Neural crest cell (in vitro differentiated cells): Measurements from ENCODE around the gene HECTD3. TPM values are rescaled to one million over a fixed set of nuclear protein-coding genes. Genes with fewer than 3 reads are reported as not detected.

ENCODE experiments used
- DNase-seq: peaks from one replicate; pipeline ENCODE4 v3.0.0; 2021; ENCODE audit warnings: low read depth, mixed read lengths, low spot score
- H3K27ac Mint-ChIP-seq: one replicate; pipeline ENCODE4 v1.8.0; 2021; ENCODE audit warnings: mild to moderate bottlenecking, mixed read lengths; ENCODE audit not compliant: unreplicated experiment
- H3K27me3 Mint-ChIP-seq: 2 replicates; pipeline ENCODE4 v1.8.0; 2021; ENCODE audit warnings: low read depth, mild to moderate bottlenecking, mixed read lengths
- H3K36me3 Mint-ChIP-seq: 2 replicates; pipeline ENCODE4 v1.8.0; 2021; ENCODE audit warnings: low read depth, mild to moderate bottlenecking, mixed read lengths
- H3K4me1 Mint-ChIP-seq: 2 replicates; pipeline ENCODE4 v1.8.0; 2021; ENCODE audit warnings: mixed read lengths
- H3K4me3 Mint-ChIP-seq: one replicate; pipeline ENCODE4 v1.8.0; 2021; ENCODE audit warnings: mild to moderate bottlenecking, mixed read lengths
- H3K9me3 Mint-ChIP-seq: 2 replicates; pipeline ENCODE4 v1.8.0; 2021; ENCODE audit warnings: mixed read lengths
- long read RNA-seq: library from polyadenylated mRNA; unstranded; transcript quantifications from one replicate; pipeline ENCODE4 v2.0.0, GENCODE V29; 2020
- total RNA-seq: library from RNA; stranded (reverse); gene quantifications from 2 replicates; pipeline ENCODE4 v1.2.1, GENCODE V29; 2021
- TF ChIP-seq, protein P1 (sequence below): fragments of 200-600 bp; sonication (generic); conservative IDR thresholded peaks from 2 replicates; pipeline ENCODE4 v1.5.0; 2021; ENCODE audit warnings: antibody characterized with exemption, mild to moderate bottlenecking

HECTD3 gene
- 26.8 and 29.3 TPM in 2 replicates for total RNA-seq
- long read RNA-seq = 0 reads

DNA sequence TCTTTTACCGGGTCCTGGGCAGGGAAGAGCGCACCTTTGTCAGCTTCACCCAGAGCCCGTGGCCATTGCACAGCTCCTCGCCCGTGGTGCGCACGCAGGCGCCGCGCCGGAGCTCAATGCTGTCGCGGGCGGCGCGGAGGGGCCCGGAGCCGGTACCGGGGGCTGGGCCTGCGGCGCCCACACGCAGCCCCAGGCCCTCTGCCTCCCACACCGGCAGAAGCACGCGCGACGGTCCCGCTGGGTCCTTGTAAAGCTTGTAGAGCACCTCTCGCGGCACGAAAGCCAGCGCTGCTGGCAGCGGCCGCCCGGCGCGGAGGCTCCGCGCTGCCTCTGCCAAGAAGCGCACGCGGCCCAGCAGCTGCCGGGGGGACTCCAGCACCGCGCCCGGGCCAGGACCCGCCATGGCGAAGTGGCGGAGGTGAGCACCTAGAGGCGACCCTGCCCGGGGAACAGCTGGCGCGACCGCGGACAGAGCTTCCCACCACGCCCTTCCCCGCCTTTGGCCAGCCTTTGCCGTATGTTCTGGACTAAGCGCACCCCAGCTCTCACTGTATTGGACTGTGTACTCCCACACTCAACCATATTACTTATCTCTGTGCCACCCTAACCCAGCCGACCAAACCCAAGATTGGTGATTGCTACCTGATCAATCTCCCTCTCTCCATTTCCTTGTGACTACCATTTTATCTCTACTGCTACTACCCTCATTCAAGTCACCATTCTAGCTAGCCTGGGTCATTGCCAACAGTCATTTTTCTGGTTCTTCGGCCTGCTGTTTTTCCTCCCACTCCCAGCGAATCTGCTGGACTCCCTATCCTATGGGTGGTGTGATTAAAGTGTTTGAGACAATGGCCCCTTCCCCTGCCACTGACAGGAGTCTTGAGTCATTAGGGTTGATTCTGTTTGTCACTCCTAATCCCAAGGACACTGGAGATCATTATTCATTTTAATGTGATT is at the start of gene HECTD3:
TSS of gene HECTD3 (minus strand) at position 470 of the 957 bp plus-strand sequence. CDS start at position 403, 67 bp downstream.
- DNase-seq = peak; percentile 59
- Mint-ChIP-seq H3K27me3 (no peaks in the 10 kb centered on the region), H3K9me3 (no peaks in the 10 kb centered on the region), H3K36me3 (no peaks in the 10 kb centered on the region), H3K4me1 (peaks cover 37% of the 10 kb centered on the region), H3K4me3 (peak within 1 kb of the TSS; percentile 94), H3K27ac (peak within 1 kb of the TSS; percentile 76)
- TF ChIP-seq, protein P1, sequence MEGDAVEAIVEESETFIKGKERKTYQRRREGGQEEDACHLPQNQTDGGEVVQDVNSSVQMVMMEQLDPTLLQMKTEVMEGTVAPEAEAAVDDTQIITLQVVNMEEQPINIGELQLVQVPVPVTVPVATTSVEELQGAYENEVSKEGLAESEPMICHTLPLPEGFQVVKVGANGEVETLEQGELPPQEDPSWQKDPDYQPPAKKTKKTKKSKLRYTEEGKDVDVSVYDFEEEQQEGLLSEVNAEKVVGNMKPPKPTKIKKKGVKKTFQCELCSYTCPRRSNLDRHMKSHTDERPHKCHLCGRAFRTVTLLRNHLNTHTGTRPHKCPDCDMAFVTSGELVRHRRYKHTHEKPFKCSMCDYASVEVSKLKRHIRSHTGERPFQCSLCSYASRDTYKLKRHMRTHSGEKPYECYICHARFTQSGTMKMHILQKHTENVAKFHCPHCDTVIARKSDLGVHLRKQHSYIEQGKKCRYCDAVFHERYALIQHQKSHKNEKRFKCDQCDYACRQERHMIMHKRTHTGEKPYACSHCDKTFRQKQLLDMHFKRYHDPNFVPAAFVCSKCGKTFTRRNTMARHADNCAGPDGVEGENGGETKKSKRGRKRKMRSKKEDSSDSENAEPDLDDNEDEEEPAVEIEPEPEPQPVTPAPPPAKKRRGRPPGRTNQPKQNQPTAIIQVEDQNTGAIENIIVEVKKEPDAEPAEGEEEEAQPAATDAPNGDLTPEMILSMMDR = no peak

DNA sequence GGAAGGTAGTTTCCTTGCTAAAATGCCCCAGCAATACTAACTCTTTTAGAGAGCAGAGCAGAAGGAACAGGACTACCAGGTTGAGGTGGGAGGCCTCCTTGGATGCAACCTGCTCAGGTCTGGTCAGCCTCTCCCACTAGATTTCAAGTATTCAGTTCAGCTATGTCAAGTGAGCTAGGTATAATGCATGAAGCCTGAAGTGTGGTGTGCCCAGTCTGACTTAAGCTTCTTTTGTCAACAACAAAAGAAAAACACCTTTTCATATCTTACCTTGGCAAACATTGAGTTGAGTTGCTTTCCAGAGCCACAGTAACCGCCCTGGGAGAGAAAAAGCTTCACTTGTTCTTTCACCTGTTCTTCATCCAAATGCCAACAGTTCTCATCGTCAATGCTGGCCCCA is 48.7 kb upstream of the HECTD3 start:
- no peaks in the 10 kb centered on the region for H3K36me3 Mint-ChIP-seq
- TF ChIP-seq, protein P1 = no peak
- H3K4me3 Mint-ChIP-seq = no peak overlapping the region
- no peak overlapping the region for H3K27ac Mint-ChIP-seq
- H3K9me3 Mint-ChIP-seq = no peaks in the 10 kb centered on the region
- no peaks in the 10 kb centered on the region for H3K4me1 Mint-ChIP-seq
- DNase-seq = no peak
- H3K27me3 Mint-ChIP-seq = no peaks in the 10 kb centered on the region

DNA sequence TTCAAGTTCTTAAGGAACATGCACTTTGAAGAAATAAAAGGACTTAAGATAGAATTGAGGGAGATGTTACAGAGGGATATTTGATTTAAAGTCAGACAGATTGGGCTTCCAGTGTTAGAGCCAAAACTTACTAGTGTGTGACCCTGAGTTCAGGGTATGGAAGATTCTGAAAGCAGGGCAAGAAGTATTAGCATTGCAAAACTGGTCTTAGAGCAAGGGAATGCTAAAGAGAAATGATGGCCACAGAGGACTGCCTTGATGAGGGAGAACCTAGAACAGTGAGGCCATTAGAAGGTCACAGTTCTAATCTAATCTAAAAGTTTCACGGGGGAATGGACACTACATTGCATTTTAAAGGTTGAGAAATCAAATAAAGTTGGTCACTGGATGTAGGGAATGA is 46.4 kb upstream of the HECTD3 start:
- H3K4me1 Mint-ChIP-seq = no peaks in the 10 kb centered on the region
- no peaks in the 10 kb centered on the region for H3K9me3 Mint-ChIP-seq
- no peaks in the 10 kb centered on the region for H3K36me3 Mint-ChIP-seq
- TF ChIP-seq, protein P1 = no peak
- no peak overlapping the region for H3K4me3 Mint-ChIP-seq
- no peaks in the 10 kb centered on the region for H3K27me3 Mint-ChIP-seq
- no peak for DNase-seq
- H3K27ac Mint-ChIP-seq = no peak overlapping the region

DNA sequence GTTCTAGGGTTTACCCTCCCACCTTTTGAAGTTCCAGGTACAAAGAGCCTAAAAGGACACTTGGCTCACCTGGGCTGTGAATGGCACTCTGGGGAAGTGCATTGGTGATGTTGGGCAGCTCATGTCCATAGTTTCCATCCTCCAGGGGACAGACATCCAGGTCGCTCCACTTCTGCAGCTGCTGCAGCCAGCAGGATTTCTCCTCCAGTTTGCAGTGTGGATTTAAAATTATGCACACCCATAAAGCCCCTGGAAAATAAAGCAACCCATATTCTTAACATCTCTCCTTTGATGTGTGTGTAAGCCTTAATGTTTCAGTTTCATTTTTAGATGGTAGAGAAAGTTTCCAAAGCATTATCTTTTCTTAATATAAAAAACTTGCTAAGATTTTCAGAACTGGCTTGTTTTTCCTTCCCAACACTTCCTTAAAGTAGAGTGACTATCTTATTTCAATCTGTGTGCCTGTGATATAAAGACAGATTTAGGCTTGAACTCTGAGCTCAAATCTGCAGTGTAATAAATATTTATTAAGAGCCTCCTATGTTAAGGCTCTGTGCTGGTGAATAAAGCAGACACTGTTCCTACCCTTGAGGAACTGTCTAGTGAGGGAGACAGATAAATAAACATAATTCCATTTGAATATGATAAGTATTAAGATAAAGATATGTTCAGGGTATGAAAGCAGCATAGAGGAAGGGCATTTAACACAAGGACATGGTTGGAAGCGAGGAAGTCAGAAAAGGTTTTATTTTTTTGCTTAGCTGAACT is 40.1 kb upstream of the HECTD3 start:
- Mint-ChIP-seq H3K4me3 (no peak overlapping the region), H3K27me3 (no peaks in the 10 kb centered on the region), H3K36me3 (no peaks in the 10 kb centered on the region), H3K27ac (no peak overlapping the region), H3K4me1 (peaks cover 8% of the 10 kb centered on the region), H3K9me3 (no peaks in the 10 kb centered on the region)
- TF ChIP-seq, protein P1 = no peak
- DNase-seq = no peak

DNA sequence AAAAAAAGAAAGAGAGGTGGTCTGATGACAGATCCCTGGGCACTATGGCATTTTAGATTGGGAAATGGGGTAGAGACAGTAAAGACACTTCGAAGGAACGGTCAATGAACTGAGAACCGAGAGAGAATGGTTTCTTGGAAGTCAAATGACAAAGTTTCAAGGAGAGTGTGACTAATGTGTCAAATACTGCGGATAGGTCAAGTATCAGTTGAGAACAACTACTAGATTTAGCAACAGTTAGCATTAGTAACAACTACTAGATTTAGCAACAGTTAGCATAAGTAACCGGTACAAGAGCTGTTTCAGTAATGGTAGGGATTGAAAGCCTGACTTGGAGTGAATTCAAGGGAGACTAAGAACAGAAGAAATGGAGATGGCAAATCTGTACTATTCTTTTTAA is 35.9 kb upstream of the HECTD3 start:
- Mint-ChIP-seq H3K4me3 (no peak overlapping the region), H3K9me3 (no peaks in the 10 kb centered on the region), H3K36me3 (peaks cover 4% of the 10 kb centered on the region), H3K27ac (no peak overlapping the region), H3K4me1 (peaks cover 8% of the 10 kb centered on the region), H3K27me3 (no peaks in the 10 kb centered on the region)
- DNase-seq = no peak
- TF ChIP-seq, protein P1 = no peak
